Ovary (tissue), 9 donors: ENCODE results near the gene ARHGAP23. TPM values are rescaled to one million over a fixed set of nuclear protein-coding genes. Genes with fewer than 3 reads are reported as not detected.
A peak's percentile ranks its signal among the peaks of the same experiment; 100 is the strongest.

Experiments
- DNase-seq, 5 donors: peaks; one replicate each; pipeline ENCODE4 v3.0.0-alpha.2; 2019 to 2020
- H3K27ac ChIP-seq, 2 donors: fragments of 200-600 bp; one replicate each; pipeline versions ENCODE4 v1.5.1 to v1.8.0; 2019 to 2022
- H3K27me3 ChIP-seq: fragments of 200-600 bp; one replicate; pipeline ENCODE4 v1.8.0; 2022
- H3K36me3 ChIP-seq: fragments of 200-600 bp; sonication (generic); one replicate; pipeline ENCODE4 v1.5.1; 2019
- H3K4me1 ChIP-seq: one replicate; pipeline ENCODE4 v1.8.1; 2013; ENCODE audit warnings: mild to moderate bottlenecking, moderate library complexity; ENCODE audit not compliant: insufficient read depth
- H3K4me3 ChIP-seq: fragments of 200-600 bp; sonication (generic); one replicate; pipeline ENCODE4 v1.5.1; 2017
- H3K9me3 ChIP-seq, 2 donors: fragments of 200-600 bp in 1 of 2; sonication (generic) in 1 of 2; one replicate each; pipeline versions ENCODE4 v1.5.1 to v1.8.1; 2013 to 2019; ENCODE audit warnings: mild to moderate bottlenecking in 1 of 2, moderate library complexity in 1 of 2
- EP300 ChIP-seq: sonication (generic); formaldehyde crosslinking; IDR thresholded peaks from one replicate; pipeline ENCODE4 v1.6.1; 2017; ENCODE audit warnings: antibody characterized with exemption
- POLR2A ChIP-seq: fragments of 450-650 bp; IDR thresholded peaks from one replicate; pipeline ENCODE4 v1.6.1; 2017; ENCODE audit warnings: antibody characterized with exemption, mild to moderate bottlenecking, moderate library complexity
- WGBS, 3 donors: extraction: QIAGEN DNeasy Blood & Tissue Kit in 1 of 3; methylation state at CpG; one replicate each; pipeline versions ENCODE4 v1.1.5 to v1.1.7; 2013 to 2017; 5-methylcytosine and 5-hydroxymethylcytosine counted together
- intact Hi-C, 4 donors: fragments of 100-400 bp; cut with DNase I; formaldehyde crosslinking; loops; one replicate each; pipeline versions ENCODE4 v1.11.0 to v1.15.1; 2022 to 2023
- polyA plus RNA-seq, 2 donors: library from polyadenylated mRNA; stranded (reverse); fragments of 200-250 nt in 1 of 2; fragments of 350-450 nt in 1 of 2; fragmentation: Illumina TruSeq in 1 of 2; extraction: RNeasy Lipid Tissue Mini Kit (QIAGEN cat#74804) in 1 of 2; gene quantifications; one replicate each; pipeline ENCODE4 v1.2.3, GENCODE V29; 2013 to 2014
- total RNA-seq, 7 donors: library from RNA; depleted of rRNA in 2 of 7; stranded (reverse); fragments of >200 nt in 2 of 7; fragmentation: NEBNext Ultra II Directional in 3 of 7; extraction: Animal tissue kit (Norgen Biotek cat#: 25700) in 3 of 7; gene quantifications; one replicate each; pipeline versions ENCODE4 v1.1.0 to v1.2.4, GENCODE V29; 2016 to 2023
- TF ChIP-seq, protein P1 (sequence below), 3 donors: fragments of 450-650 bp in 2 of 3; fragments of 200-600 bp in 1 of 3; IDR thresholded peaks; one replicate each; pipeline versions ENCODE4 v1.5.1 to v1.8.0; 2016 to 2022; ENCODE audit warnings: antibody characterized with exemption in 3 of 3, mild to moderate bottlenecking in 1 of 3
- donor health status: DM: no; HTN: no; CAD: no; lungs with moderate emphysema.
- donor health status: DM: no; HTN: no; CAD: no.
- donor health status: Bipolar disorder and iron deficiency.
- donor health status: DM: yes; HTN: yes; CAD: no.
- donor health status: DM: no; HTN: no; CAD: no.
- donor health status: DM: yes; HTN: yes; CAD: no.

The ARHGAP23 gene
- total and polyA plus RNA-seq, 9 donors, result 13.7 to 76.4 (median 45.3) TPM

DNA sequence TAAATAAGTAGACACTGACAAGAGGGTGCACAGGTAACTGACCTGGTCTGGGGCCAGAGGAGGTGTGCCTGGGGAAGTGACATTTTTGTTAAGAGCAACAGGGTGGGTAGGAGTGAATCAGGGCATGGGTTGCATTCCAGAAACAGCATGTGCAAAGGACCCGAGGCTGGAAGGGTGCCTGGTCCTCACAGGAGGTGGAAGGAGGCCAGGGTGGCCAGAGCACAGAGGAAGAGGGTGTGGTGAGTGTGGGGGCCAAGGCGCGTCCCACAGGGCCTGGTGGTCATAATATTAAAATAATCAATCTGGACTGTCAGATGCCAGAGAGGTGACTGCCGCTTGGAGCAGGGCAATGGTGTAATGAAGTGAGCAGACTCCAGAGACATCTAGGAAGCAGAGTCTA lies 14.3 kb downstream of the ARHGAP23 start:
- Histone ChIP-seq H3K4me1 (no peaks in the 10 kb centered on the region), H3K9me3 (no peaks in the 10 kb centered on the region), H3K27me3 (no peaks in the 10 kb centered on the region), H3K36me3 (no peaks in the 10 kb centered on the region), H3K27ac (no peak overlapping the region), H3K4me3 (no peak overlapping the region)
- TF ChIP-seq, protein P1, sequence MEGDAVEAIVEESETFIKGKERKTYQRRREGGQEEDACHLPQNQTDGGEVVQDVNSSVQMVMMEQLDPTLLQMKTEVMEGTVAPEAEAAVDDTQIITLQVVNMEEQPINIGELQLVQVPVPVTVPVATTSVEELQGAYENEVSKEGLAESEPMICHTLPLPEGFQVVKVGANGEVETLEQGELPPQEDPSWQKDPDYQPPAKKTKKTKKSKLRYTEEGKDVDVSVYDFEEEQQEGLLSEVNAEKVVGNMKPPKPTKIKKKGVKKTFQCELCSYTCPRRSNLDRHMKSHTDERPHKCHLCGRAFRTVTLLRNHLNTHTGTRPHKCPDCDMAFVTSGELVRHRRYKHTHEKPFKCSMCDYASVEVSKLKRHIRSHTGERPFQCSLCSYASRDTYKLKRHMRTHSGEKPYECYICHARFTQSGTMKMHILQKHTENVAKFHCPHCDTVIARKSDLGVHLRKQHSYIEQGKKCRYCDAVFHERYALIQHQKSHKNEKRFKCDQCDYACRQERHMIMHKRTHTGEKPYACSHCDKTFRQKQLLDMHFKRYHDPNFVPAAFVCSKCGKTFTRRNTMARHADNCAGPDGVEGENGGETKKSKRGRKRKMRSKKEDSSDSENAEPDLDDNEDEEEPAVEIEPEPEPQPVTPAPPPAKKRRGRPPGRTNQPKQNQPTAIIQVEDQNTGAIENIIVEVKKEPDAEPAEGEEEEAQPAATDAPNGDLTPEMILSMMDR (IDR thresholded peaks at IDR 0.05), result no peak
- TF ChIP-seq EP300 (no peak), POLR2A (no peak)
- no peak for DNase-seq
- 41 to 48% (median 43%) methylated on average over 4 of the region's 4 CpGs for WGBS, 3 donors
- intact Hi-C loops, result loop anchor here in 1 of 4 donors (5.0 kb wide), 1 partner anchor 35 kb away; no protein-coding TSS in a partner anchor

DNA sequence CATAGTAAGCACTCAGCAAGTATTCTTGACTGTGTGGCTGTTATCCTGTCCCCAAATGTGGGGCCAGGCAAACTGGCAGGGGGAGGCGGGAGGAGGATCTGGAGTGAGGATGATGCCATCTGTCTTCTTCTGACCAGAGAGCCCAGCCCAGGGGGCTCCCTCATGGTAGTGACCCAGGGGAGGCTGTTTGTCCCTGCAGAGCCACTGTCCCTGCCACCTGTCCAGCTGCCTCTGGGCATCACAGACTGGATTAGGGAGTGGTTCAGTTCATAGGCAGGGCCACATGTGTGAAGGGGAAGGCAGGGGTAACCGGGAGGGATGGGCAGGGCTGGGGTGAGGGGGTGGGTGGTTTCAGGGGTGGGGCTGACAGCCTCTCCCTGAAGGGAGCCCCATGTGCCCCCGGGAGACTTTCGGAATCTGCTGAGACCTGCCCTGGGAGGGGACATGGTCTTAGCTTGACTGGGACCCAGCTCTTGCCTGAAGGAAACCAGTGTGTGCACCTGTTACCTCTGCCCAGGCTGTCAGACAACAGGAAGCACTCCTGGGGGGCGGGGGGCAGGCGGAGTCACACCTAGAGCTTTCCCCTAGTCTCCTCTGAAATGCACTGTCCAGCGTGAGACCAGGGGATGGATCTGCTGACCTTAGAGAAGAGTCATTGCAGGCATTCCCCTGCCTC lies 15.2 kb downstream of the ARHGAP23 start:
- no peaks in the 10 kb centered on the region for H3K4me1 ChIP-seq
- H3K4me3 ChIP-seq, result no peak overlapping the region
- no peak for DNase-seq
- TF ChIP-seq POLR2A, result no peak
- no peak for TF ChIP-seq EP300
- TF ChIP-seq, protein P1 (IDR thresholded peaks at IDR 0.05), result no peak
- H3K27me3 ChIP-seq, result no peaks in the 10 kb centered on the region
- intact Hi-C loops, result loop anchor here in 3 of 4 donors (2.0 to 5.0 kb wide), 2 partner anchors 34 to 41 kb away; no protein-coding TSS in a partner anchor
- 66 to 68% (median 68%) methylated on average over 6 to 7 of the region's 7 CpGs for WGBS, 3 donors
- no peaks in the 10 kb centered on the region for H3K36me3 ChIP-seq
- no peak overlapping the region for H3K27ac ChIP-seq
- H3K9me3 ChIP-seq, result no peaks in the 10 kb centered on the region

DNA sequence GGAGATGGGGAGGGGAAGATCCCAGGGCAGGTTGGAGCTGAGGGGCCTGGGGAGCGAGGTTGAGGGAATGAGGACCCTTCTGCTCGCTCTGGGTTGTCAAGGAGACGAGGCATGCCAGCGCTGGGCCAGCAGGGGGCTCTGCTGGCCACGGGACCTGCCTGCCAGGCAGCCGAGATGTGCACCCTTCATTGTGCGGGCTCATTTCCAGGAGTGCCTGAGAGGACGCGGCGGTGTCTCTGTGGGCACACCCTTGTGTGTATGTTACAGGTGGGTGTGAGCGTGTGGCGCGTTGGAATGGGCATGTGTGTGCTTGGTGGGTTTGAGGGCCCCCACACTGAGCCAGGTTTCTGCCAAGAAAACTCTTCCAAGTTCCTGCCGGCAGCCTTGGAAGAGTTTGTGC lies 15.9 kb downstream of the ARHGAP23 start:
- Histone ChIP-seq H3K4me1 (no peaks in the 10 kb centered on the region), H3K27ac (no peak overlapping the region), H3K36me3 (no peaks in the 10 kb centered on the region), H3K27me3 (no peaks in the 10 kb centered on the region), H3K9me3 (no peaks in the 10 kb centered on the region), H3K4me3 (no peak overlapping the region)
- DNase-seq, result peak; percentile 64 to 79 (median 76)
- 5 to 9% (median 6%) methylated on average over 12 to 14 of the region's 14 CpGs for WGBS, 3 donors
- TF ChIP-seq, protein P1 (IDR thresholded peaks at IDR 0.05), result peak; percentile 52 to 94 (median 93)
- no peak for TF ChIP-seq POLR2A
- intact Hi-C loops, result loop anchor here in 3 of 4 donors (2.0 to 5.0 kb wide), 2 partner anchors 33 to 41 kb away; no protein-coding TSS in a partner anchor

- Histone ChIP-seq H3K27me3 (no peaks in the 10 kb centered on the region), H3K36me3 (no peaks in the 10 kb centered on the region), H3K9me3 (no peaks in the 10 kb centered on the region), H3K4me3 (no peak overlapping the region), H3K27ac (no peak overlapping the region), H3K4me1 (peaks cover 10% of the 10 kb centered on the region)
- WGBS, 3 donors, result 62 to 85% (median 76%) methylated on average over 2 of the region's 2 CpGs
- TF ChIP-seq, protein P1 (IDR thresholded peaks at IDR 0.05), result no peak
- TF ChIP-seq EP300 (no peak), POLR2A (no peak)
- DNase-seq, result no peak
- intact Hi-C loops, result no loop called here
These were observed 19.3 kb downstream of the ARHGAP23 start for GRCh38 chr17:38447502-38448085.
